GM12891 (cell line): ENCODE measurements around the gene RAB20.

ENCODE experiments used
- POLR2A ChIP-seq: IDR thresholded peaks from 2 replicates; pipeline ENCODE4 v1.6.1; 2011; ENCODE audit warnings: low read depth, low read length, control low read depth
- POLR2AphosphoS5 ChIP-seq: IDR thresholded peaks from 2 replicates; pipeline ENCODE4 v1.6.1; 2011; ENCODE audit warnings: low read depth, low read length, control low read depth
- POU2F2 ChIP-seq: IDR thresholded peaks from 2 replicates; pipeline ENCODE4 v1.6.1; 2011; ENCODE audit warnings: low read depth, mild to moderate bottlenecking, control low read depth, low read length, moderate library complexity
- SPI1 ChIP-seq: IDR thresholded peaks from 2 replicates; pipeline ENCODE4 v1.6.1; 2011; ENCODE audit warnings: low read depth, low read length, control low read depth
- TAF1 ChIP-seq: IDR thresholded peaks from 2 replicates; pipeline ENCODE4 v1.6.1; 2011; ENCODE audit warnings: low read depth, low read length, control low read depth

DNA sequence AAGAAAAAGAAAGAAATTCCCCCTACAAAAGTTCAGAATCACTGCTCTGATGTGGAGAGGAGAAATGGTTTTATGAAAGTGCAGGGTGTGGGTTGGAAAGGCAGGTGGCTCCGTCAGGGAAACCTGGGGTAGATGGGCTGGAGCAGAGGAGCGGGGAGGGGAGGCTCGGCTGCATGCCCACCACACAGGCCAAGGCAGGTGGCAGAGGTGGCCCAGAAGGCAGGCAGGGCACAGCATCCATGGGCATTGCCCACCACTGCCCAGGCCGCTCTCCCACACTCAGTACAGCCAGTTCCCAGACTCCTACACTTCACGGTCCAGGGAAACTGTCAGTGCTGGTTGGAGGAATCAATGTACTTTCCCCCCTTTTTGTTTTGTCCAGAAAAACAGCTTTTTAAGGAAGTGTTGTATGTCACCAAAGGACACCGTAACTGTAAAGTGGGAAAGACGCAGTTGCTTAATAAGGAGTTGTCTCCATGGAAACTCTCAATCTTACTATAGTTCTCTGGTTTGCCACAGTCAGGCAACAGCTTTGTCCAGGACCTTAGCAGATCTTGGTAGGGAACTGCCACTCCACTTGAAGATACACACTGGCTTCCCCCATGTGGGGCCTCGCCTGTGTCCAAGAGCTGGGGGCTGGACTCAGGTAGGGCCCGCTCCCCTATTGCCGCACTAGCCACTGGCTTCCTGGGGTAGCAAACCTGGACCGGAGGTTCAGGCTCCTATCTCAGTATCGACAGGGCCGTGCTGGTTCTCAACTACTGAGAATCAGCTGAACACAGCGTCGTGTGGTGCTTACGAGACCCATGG lies 82.9 kb downstream of the RAB20 start:
- no peak for TF ChIP-seq POLR2AphosphoS5
- no peak for TF ChIP-seq SPI1
- TF ChIP-seq POLR2A: no peak
- no peak for TF ChIP-seq TAF1
- TF ChIP-seq POU2F2: no peak
